Liver (tissue), 3 donors: ENCODE data around the gene EDIL3.
"Not testable (repeated sequence)": the region's sequence is repeated elsewhere in the genome, so short reads cannot be mapped to it uniquely, and the experiment has no call there.

Experiments used
- EGR1 ChIP-seq, 2 donors: IDR thresholded peaks; 2 replicates each; pipeline ENCODE4 v1.6.1; 2016 to 2018; ENCODE audit warnings: antibody characterized with exemption in 2 of 2, low read depth in 2 of 2
- HNF4G ChIP-seq: IDR thresholded peaks from 2 replicates; pipeline ENCODE4 v1.6.1; 2016; ENCODE audit warnings: antibody characterized with exemption
- RAD21 ChIP-seq, 2 donors: IDR thresholded peaks; 2 replicates each; pipeline ENCODE4 v1.6.1; 2016; ENCODE audit warnings: antibody characterized with exemption in 2 of 2, mild to moderate bottlenecking in 2 of 2
- SP1 ChIP-seq: IDR thresholded peaks from 2 replicates; pipeline ENCODE4 v1.6.1; 2018; ENCODE audit warnings: antibody characterized with exemption, mild to moderate bottlenecking
- YY1 ChIP-seq: IDR thresholded peaks from 2 replicates; pipeline ENCODE4 v1.6.1; 2016; ENCODE audit warnings: antibody characterized with exemption, mild to moderate bottlenecking
- TF ChIP-seq, protein P1 (sequence below): IDR thresholded peaks from 2 replicates; pipeline ENCODE4 v1.6.1; 2016; ENCODE audit warnings: antibody characterized with exemption
- TF ChIP-seq, protein P2 (sequence below): fragments of 150-350 bp; IDR thresholded peaks from 2 replicates; pipeline ENCODE4 v1.5.1; 2017; ENCODE audit warnings: improper control_type of control experiment, low read depth, low read length; ENCODE audit not compliant: missing input control
- TF ChIP-seq, protein P3 (sequence below): IDR thresholded peaks from 2 replicates; pipeline ENCODE4 v1.6.1; 2016; ENCODE audit warnings: antibody characterized with exemption, mild to moderate bottlenecking
- TF ChIP-seq, protein P4 (sequence below): IDR thresholded peaks from 2 replicates; pipeline ENCODE4 v1.6.1; 2016; ENCODE audit warnings: antibody characterized with exemption
- donor health status: healthy.
- donor health status: healthy.

DNA sequence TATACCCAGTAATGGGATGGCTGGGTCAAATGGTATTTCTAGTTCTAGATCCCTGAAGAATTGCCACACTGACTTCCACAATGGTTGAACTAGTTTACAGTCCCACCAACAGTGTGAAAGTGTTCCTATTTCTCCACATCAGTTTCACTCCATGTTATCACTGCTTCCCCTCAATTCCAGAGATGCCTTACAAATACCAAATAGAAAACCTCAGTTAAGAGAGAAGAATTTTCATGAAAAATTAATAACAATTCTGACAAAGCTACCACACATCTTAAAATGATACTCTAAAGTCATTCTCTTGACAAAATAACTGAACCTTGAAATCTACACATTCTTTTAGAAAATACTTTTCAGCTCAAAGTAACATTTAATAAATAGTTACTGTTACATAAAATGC lies 74.8 kb downstream of the EDIL3 start:
- TF ChIP-seq, protein P1, sequence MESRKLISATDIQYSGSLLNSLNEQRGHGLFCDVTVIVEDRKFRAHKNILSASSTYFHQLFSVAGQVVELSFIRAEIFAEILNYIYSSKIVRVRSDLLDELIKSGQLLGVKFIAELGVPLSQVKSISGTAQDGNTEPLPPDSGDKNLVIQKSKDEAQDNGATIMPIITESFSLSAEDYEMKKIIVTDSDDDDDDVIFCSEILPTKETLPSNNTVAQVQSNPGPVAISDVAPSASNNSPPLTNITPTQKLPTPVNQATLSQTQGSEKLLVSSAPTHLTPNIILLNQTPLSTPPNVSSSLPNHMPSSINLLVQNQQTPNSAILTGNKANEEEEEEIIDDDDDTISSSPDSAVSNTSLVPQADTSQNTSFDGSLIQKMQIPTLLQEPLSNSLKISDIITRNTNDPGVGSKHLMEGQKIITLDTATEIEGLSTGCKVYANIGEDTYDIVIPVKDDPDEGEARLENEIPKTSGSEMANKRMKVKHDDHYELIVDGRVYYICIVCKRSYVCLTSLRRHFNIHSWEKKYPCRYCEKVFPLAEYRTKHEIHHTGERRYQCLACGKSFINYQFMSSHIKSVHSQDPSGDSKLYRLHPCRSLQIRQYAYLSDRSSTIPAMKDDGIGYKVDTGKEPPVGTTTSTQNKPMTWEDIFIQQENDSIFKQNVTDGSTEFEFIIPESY = not testable (repeated sequence)
- TF ChIP-seq YY1; RAD21 (IDR thresholded peaks at IDR 0.05); EGR1 (IDR thresholded peaks at IDR 0.05; ENCODE audit: low read depth in 2 of 2); HNF4G; SP1: not testable (repeated sequence)
- TF ChIP-seq, protein P2, sequence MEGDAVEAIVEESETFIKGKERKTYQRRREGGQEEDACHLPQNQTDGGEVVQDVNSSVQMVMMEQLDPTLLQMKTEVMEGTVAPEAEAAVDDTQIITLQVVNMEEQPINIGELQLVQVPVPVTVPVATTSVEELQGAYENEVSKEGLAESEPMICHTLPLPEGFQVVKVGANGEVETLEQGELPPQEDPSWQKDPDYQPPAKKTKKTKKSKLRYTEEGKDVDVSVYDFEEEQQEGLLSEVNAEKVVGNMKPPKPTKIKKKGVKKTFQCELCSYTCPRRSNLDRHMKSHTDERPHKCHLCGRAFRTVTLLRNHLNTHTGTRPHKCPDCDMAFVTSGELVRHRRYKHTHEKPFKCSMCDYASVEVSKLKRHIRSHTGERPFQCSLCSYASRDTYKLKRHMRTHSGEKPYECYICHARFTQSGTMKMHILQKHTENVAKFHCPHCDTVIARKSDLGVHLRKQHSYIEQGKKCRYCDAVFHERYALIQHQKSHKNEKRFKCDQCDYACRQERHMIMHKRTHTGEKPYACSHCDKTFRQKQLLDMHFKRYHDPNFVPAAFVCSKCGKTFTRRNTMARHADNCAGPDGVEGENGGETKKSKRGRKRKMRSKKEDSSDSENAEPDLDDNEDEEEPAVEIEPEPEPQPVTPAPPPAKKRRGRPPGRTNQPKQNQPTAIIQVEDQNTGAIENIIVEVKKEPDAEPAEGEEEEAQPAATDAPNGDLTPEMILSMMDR = not testable (repeated sequence)
- TF ChIP-seq, protein P3, sequence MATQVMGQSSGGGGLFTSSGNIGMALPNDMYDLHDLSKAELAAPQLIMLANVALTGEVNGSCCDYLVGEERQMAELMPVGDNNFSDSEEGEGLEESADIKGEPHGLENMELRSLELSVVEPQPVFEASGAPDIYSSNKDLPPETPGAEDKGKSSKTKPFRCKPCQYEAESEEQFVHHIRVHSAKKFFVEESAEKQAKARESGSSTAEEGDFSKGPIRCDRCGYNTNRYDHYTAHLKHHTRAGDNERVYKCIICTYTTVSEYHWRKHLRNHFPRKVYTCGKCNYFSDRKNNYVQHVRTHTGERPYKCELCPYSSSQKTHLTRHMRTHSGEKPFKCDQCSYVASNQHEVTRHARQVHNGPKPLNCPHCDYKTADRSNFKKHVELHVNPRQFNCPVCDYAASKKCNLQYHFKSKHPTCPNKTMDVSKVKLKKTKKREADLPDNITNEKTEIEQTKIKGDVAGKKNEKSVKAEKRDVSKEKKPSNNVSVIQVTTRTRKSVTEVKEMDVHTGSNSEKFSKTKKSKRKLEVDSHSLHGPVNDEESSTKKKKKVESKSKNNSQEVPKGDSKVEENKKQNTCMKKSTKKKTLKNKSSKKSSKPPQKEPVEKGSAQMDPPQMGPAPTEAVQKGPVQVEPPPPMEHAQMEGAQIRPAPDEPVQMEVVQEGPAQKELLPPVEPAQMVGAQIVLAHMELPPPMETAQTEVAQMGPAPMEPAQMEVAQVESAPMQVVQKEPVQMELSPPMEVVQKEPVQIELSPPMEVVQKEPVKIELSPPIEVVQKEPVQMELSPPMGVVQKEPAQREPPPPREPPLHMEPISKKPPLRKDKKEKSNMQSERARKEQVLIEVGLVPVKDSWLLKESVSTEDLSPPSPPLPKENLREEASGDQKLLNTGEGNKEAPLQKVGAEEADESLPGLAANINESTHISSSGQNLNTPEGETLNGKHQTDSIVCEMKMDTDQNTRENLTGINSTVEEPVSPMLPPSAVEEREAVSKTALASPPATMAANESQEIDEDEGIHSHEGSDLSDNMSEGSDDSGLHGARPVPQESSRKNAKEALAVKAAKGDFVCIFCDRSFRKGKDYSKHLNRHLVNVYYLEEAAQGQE = not testable (repeated sequence)
- TF ChIP-seq, protein P4, sequence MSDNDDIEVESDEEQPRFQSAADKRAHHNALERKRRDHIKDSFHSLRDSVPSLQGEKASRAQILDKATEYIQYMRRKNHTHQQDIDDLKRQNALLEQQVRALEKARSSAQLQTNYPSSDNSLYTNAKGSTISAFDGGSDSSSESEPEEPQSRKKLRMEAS = not testable (repeated sequence)
